Transverse colon (tissue), 4 donors: ENCODE data around the gene FAM120B.

Experiments used
- CTCF ChIP-seq, 5 experiments: fragments of 200-600 bp in 3 of 5; fragments of 450-650 bp in 2 of 5; sonication (generic) in 3 of 5; IDR thresholded peaks; 1 replicate in 2 of 5; 2 replicates in 3 of 5; pipeline ENCODE4 v1.5.1; 2016 to 2017; ENCODE audit warnings: antibody characterized with exemption in 5 of 5, inconsistent platforms in 3 of 5, mild to moderate bottlenecking in 2 of 5, moderate library complexity in 1 of 5
- EP300 ChIP-seq: sonication (generic); formaldehyde crosslinking; IDR thresholded peaks from one replicate; pipeline ENCODE4 v1.6.1; 2017; ENCODE audit warnings: antibody characterized with exemption, low read depth
- POLR2A ChIP-seq: fragments of 450-650 bp; IDR thresholded peaks from one replicate; pipeline ENCODE4 v1.6.1; 2016; ENCODE audit warnings: antibody characterized with exemption, mild to moderate bottlenecking, moderate library complexity
- POLR2AphosphoS5 ChIP-seq, 3 donors: sonication (generic); formaldehyde crosslinking; IDR thresholded peaks; one replicate each; pipeline ENCODE4 v1.6.1; 2016; ENCODE audit warnings: antibody characterized with exemption in 3 of 3

DNA sequence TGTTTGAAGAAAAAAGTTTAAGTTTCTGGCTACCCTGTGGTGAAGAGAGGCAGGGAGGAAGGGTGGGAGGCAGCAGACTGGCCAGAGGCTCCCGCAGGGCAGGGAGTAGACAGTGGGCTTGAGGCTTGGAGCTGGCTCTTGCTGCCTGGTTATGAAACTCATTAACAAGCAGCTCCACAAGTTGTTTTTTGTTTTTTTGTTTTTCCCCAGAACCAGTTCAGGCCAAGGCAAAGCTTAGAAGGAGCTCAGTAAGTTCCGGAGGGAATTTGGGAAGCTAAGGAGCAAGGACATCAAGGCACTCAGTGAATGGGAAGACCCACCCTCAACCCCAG lies 19.7 kb upstream of the FAM120B start:
- TF ChIP-seq POLR2A (no peak), CTCF (IDR thresholded peaks at IDR 0.05) (no peak), EP300 (no peak), POLR2AphosphoS5 (IDR thresholded peaks at IDR 0.05) (no peak)
